OCI-LY7 (cell line): ENCODE measurements around the gene GPSM3.

Experiments
- CTCF ChIP-seq: fragments of 200-600 bp; sonication (generic); conservative IDR thresholded peaks from 2 replicates; pipeline ENCODE4 v1.5.1; 2014; ENCODE audit warnings: mild to moderate bottlenecking, antibody characterized with exemption, low read length, moderate library complexity, mixed read lengths
- EZH2phosphoT487 ChIP-seq: fragments of 200-600 bp; sonication (generic); IDR thresholded peaks from 2 replicates; pipeline ENCODE4 v1.6.1; 2018; ENCODE audit warnings: low read depth, borderline replicate concordance, mild to moderate bottlenecking, mixed run types, antibody characterized with exemption, low read length, moderate library complexity, mixed read lengths

GRCh38 chr6:32191696-32192607, 491 bp downstream of the GPSM3 start:
- no peak for TF ChIP-seq CTCF
- no peak for TF ChIP-seq EZH2phosphoT487
